Measurements from ENCODE around the gene PMPCB. TPM values are rescaled to one million over a fixed set of nuclear protein-coding genes. Genes with fewer than 3 reads are reported as not detected.
A peak's percentile ranks its signal among the peaks of the same experiment; 100 is the strongest.

Gene PMPCB
- total RNA-seq, 4 donors from 2014 or later = 43.5 to 48.1 (median 46.9) TPM

GRCh38 chr7:103317009-103317408, 19.8 kb downstream of the PMPCB start:
- TF ChIP-seq CTCF (IDR thresholded peaks at IDR 0.05) = no peak
- DNase-seq (ENCODE audit: low spot score) = no peak
- ATAC-seq (ENCODE audit: low FRiP score) = no peak

- no peak for TF ChIP-seq CTCF (IDR thresholded peaks at IDR 0.05)
- DNase-seq (ENCODE audit: low spot score) (no peak), ATAC-seq (ENCODE audit: low FRiP score) (no peak)
Observed at GRCh38 chr7:103325744-103326143, 28.5 kb downstream of the PMPCB start.

GRCh38 chr7:103336761-103337160, 39.5 kb downstream of the PMPCB start:
- DNase-seq (ENCODE audit: low spot score) = no peak
- no peak for TF ChIP-seq CTCF (IDR thresholded peaks at IDR 0.05)
- no peak for ATAC-seq (ENCODE audit: low FRiP score)

- no peak for TF ChIP-seq CTCF (IDR thresholded peaks at IDR 0.05)
- ATAC-seq (ENCODE audit: low FRiP score) (no peak), DNase-seq (ENCODE audit: low spot score) (no peak)
Observed at GRCh38 chr7:103338864-103339263, 41.6 kb downstream of the PMPCB start.

GRCh38 chr7:103341466-103341865, 44.2 kb downstream of the PMPCB start:
- no peak for TF ChIP-seq CTCF (IDR thresholded peaks at IDR 0.05)
- no peak for ATAC-seq (ENCODE audit: low FRiP score)
- no peak for DNase-seq (ENCODE audit: low spot score)

GRCh38 chr7:103343332-103343731, 46.1 kb downstream of the PMPCB start:
- TF ChIP-seq CTCF (IDR thresholded peaks at IDR 0.05) = no peak
- DNase-seq (ENCODE audit: low spot score) (no peak), ATAC-seq (ENCODE audit: low FRiP score) (no peak)

- ATAC-seq (ENCODE audit: low FRiP score) (peak; percentile 69), DNase-seq (ENCODE audit: low spot score) (peak; percentile 26)
- no peak for TF ChIP-seq CTCF (IDR thresholded peaks at IDR 0.05)
Observed at GRCh38 chr7:103343758-103344452, 46.7 kb downstream of the PMPCB start.
